ENCODE data around the gene MACF1.

MACF1 gene

GRCh38 chr1:39401106-39401505 is 196.6 kb downstream of the MACF1 start:
- no peak for DNase-seq

- no peak for DNase-seq
Observed at GRCh38 chr1:39404876-39405275, 200.4 kb downstream of the MACF1 start.

- DNase-seq = no peak
Observed at GRCh38 chr1:39405358-39405757, 200.9 kb downstream of the MACF1 start.

- no peak for DNase-seq
Observed at GRCh38 chr1:39406533-39407450, 202.3 kb downstream of the MACF1 start.

- DNase-seq = no peak
Observed at GRCh38 chr1:39407510-39407895, 203.0 kb downstream of the MACF1 start.

GRCh38 chr1:39407896-39408640 is 203.6 kb downstream of the MACF1 start:
- no peak for DNase-seq

- DNase-seq = peak; percentile 73
Observed at GRCh38 chr1:39408641-39409054, 204.2 kb downstream of the MACF1 start.

- DNase-seq = no peak
Observed at GRCh38 chr1:39409055-39409816, 204.7 kb downstream of the MACF1 start.

GRCh38 chr1:39410915-39411436 is 206.5 kb downstream of the MACF1 start:
- no peak for DNase-seq

- no peak for DNase-seq
Observed at GRCh38 chr1:39411526-39412478, 207.3 kb downstream of the MACF1 start.

GRCh38 chr1:39412892-39413291 is 208.4 kb downstream of the MACF1 start:
- no peak for DNase-seq

- DNase-seq = no peak
Observed at GRCh38 chr1:39413902-39414528, 209.5 kb downstream of the MACF1 start.

- no peak for DNase-seq
Observed at GRCh38 chr1:39415553-39415952, 211.1 kb downstream of the MACF1 start.

- no peak for DNase-seq
Observed at GRCh38 chr1:39416609-39417008, 212.1 kb downstream of the MACF1 start.

- DNase-seq = no peak
Observed at GRCh38 chr1:39418236-39418635, 213.7 kb downstream of the MACF1 start.

- no peak for DNase-seq
Observed at GRCh38 chr1:39420493-39420892, 216.0 kb downstream of the MACF1 start.

- no peak for DNase-seq
Observed at GRCh38 chr1:39422614-39423013, 218.1 kb downstream of the MACF1 start.

GRCh38 chr1:39425151-39425550 is 220.7 kb downstream of the MACF1 start:
- no peak for DNase-seq

GRCh38 chr1:39425634-39426033 is 221.1 kb downstream of the MACF1 start:
- no peak for DNase-seq

- DNase-seq = no peak
Observed at GRCh38 chr1:39426346-39426745, 221.9 kb downstream of the MACF1 start.

GRCh38 chr1:39427374-39427773 is 222.9 kb downstream of the MACF1 start:
- DNase-seq = no peak
